ENCODE results near the gene BICD2.

BICD2 gene

DNA sequence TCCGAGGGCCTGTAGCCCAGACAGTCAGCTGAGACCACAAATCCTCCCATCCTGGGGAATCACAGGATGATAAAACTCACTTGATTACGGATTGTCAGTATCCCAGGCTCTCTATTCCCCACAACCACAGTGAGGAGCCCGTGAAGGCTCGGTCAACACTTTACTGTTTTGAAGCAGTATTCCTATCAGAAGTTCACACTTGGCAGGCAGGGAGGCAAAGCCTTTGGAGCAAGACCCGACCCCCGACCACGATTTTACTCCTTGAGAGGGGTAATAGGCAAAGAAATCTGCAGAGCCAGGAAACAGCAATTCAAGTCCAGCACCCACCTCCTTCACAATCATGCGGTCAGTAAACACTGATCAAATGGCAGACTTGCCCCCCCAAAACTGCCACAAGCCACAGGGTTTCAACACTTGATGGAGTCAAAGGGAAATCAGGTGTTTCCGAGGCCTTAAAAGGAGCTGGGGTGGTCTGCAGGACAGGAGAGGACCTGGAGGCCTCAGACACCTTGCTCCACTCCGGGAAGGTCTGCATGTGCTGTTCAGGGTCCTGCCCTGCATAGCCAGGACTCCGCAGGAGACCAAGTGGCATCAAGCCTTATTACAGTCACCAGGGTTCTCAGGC is 25.2 kb downstream of the BICD2 start:
- Histone ChIP-seq H3K27ac (ENCODE audit: low read depth, low read length) (peak overlapping the region; percentile 57; the same call in 1 of the 2 replicates), H3K9ac (ENCODE audit: low read length) (peak overlapping the region; percentile 7; the same call in 1 of the 2 replicates), H3K36me3 (ENCODE audit: low read length) (no peaks in the 10 kb centered on the region), H4K20me1 (ENCODE audit: low read depth, low read length) (peaks cover 30% of the 10 kb centered on the region), H3K27me3 (ENCODE audit: low read length) (no peaks in the 10 kb centered on the region), H3K9me2 (replicated peaks; ENCODE audit: insufficient read depth, low read length) (no peaks in the 10 kb centered on the region), H3K79me2 (ENCODE audit: insufficient read depth, low read length) (peaks cover 91% of the 10 kb centered on the region), H2AFZ (ENCODE audit: low read depth, low read length, severe bottlenecking) (no peak overlapping the region), H3K4me3 (ENCODE audit: insufficient read depth, low read length, poor library complexity, severe bottlenecking) (no peak overlapping the region), H3F3A (ENCODE audit: insufficient read depth) (peaks cover 16% of the 10 kb centered on the region; the same call in 1 of the 2 replicates), H3K9me3 (ENCODE audit: insufficient read depth, low read length) (no peaks in the 10 kb centered on the region), H3K4me2 (ENCODE audit: low read depth, low read length, poor library complexity, severe bottlenecking) (peak overlapping the region; percentile 52)
- TF ChIP-seq, protein P1, sequence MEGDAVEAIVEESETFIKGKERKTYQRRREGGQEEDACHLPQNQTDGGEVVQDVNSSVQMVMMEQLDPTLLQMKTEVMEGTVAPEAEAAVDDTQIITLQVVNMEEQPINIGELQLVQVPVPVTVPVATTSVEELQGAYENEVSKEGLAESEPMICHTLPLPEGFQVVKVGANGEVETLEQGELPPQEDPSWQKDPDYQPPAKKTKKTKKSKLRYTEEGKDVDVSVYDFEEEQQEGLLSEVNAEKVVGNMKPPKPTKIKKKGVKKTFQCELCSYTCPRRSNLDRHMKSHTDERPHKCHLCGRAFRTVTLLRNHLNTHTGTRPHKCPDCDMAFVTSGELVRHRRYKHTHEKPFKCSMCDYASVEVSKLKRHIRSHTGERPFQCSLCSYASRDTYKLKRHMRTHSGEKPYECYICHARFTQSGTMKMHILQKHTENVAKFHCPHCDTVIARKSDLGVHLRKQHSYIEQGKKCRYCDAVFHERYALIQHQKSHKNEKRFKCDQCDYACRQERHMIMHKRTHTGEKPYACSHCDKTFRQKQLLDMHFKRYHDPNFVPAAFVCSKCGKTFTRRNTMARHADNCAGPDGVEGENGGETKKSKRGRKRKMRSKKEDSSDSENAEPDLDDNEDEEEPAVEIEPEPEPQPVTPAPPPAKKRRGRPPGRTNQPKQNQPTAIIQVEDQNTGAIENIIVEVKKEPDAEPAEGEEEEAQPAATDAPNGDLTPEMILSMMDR (IDR thresholded peaks at IDR 0.05; ENCODE audit: insufficient read depth, low read length, poor library complexity, severe bottlenecking): no peak

- TF ChIP-seq, protein P1 (IDR thresholded peaks at IDR 0.05; ENCODE audit: insufficient read depth, low read length, poor library complexity, severe bottlenecking): no peak
- no peak for TF ChIP-seq EZH2phosphoT487 (conservative IDR thresholded peaks at IDR 0.05; ENCODE audit: low read length)
- Histone ChIP-seq H3K27ac (ENCODE audit: low read depth, low read length) (no peak overlapping the region), H3K9ac (ENCODE audit: low read length) (no peak overlapping the region), H3K4me2 (ENCODE audit: low read depth, low read length, poor library complexity, severe bottlenecking) (no peak overlapping the region), H3F3A (ENCODE audit: insufficient read depth) (peaks cover 16% of the 10 kb centered on the region; the same call in 1 of the 2 replicates), H2AFZ (ENCODE audit: low read depth, low read length, severe bottlenecking) (no peak overlapping the region), H3K9me2 (replicated peaks; ENCODE audit: insufficient read depth, low read length) (no peaks in the 10 kb centered on the region), H3K4me3 (ENCODE audit: insufficient read depth, low read length, poor library complexity, severe bottlenecking) (no peak overlapping the region), H3K79me2 (ENCODE audit: insufficient read depth, low read length) (peaks cover 88% of the 10 kb centered on the region), H4K20me1 (ENCODE audit: low read depth, low read length) (peaks cover 30% of the 10 kb centered on the region), H3K27me3 (ENCODE audit: low read length) (no peaks in the 10 kb centered on the region), H3K36me3 (ENCODE audit: low read length) (no peaks in the 10 kb centered on the region), H3K9me3 (ENCODE audit: insufficient read depth, low read length) (no peaks in the 10 kb centered on the region)
These were observed 26.0 kb downstream of the BICD2 start for GRCh38 chr9:92738661-92739081.

- no peaks in the 10 kb centered on the region for H3K9me3 ChIP-seq (ENCODE audit: insufficient read depth, low read length)
- H3F3A ChIP-seq (ENCODE audit: insufficient read depth): peaks cover 19% of the 10 kb centered on the region; the same call in 1 of the 2 replicates
- H4K20me1 ChIP-seq (ENCODE audit: low read depth, low read length): peaks cover 29% of the 10 kb centered on the region
- peaks cover 79% of the 10 kb centered on the region for H3K79me2 ChIP-seq (ENCODE audit: insufficient read depth, low read length)
- no peak overlapping the region for H3K9ac ChIP-seq (ENCODE audit: low read length)
- no peaks in the 10 kb centered on the region for H3K27me3 ChIP-seq (ENCODE audit: low read length)
- H2AFZ ChIP-seq (ENCODE audit: low read depth, low read length, severe bottlenecking): no peak overlapping the region
- TF ChIP-seq, protein P1 (IDR thresholded peaks at IDR 0.05; ENCODE audit: insufficient read depth, low read length, poor library complexity, severe bottlenecking): no peak
- no peak for TF ChIP-seq EZH2phosphoT487 (conservative IDR thresholded peaks at IDR 0.05; ENCODE audit: low read length)
- H3K9me2 ChIP-seq (replicated peaks; ENCODE audit: insufficient read depth, low read length): no peaks in the 10 kb centered on the region
- no peaks in the 10 kb centered on the region for H3K36me3 ChIP-seq (ENCODE audit: low read length)
- no peak overlapping the region for H3K4me2 ChIP-seq (ENCODE audit: low read depth, low read length, poor library complexity, severe bottlenecking)
- H3K4me3 ChIP-seq (ENCODE audit: insufficient read depth, low read length, poor library complexity, severe bottlenecking): no peak overlapping the region
- no peak overlapping the region for H3K27ac ChIP-seq (ENCODE audit: low read depth, low read length)
These were observed 26.9 kb downstream of the BICD2 start for GRCh38 chr9:92737611-92738299.
